Loucy (cell line): ENCODE data around the gene ZNF83.

Source experiments
- H2AFZ ChIP-seq: fragments of 200-600 bp; sonication (generic); 2 replicates; pipeline ENCODE4 v1.6.0; 2016; ENCODE audit warnings: antibody characterized with exemption, mild to moderate bottlenecking, low read length, moderate library complexity
- H3F3A ChIP-seq: fragments of 200-600 bp; 2 replicates; pipeline ENCODE4 v1.6.0; 2016; ENCODE audit warnings: antibody characterized with exemption, low read depth, mild to moderate bottlenecking
- H3K27me3 ChIP-seq: fragments of 200-600 bp; sonication (generic); 2 replicates; pipeline ENCODE4 v1.6.1; 2014; ENCODE audit warnings: low read length, mild to moderate bottlenecking; ENCODE audit not compliant: insufficient read depth, poor library complexity, severe bottlenecking
- H3K36me3 ChIP-seq: fragments of 200-600 bp; sonication (generic); 2 replicates; pipeline ENCODE4 v1.6.1; 2016; ENCODE audit warnings: low read length; ENCODE audit not compliant: insufficient read depth
- H3K4me1 ChIP-seq: fragments of 200-600 bp; sonication (generic); 2 replicates; pipeline ENCODE4 v1.5.1; 2014; ENCODE audit warnings: low read length, mild to moderate bottlenecking; ENCODE audit not compliant: insufficient read depth, poor library complexity, severe bottlenecking
- H3K4me2 ChIP-seq: fragments of 200-600 bp; sonication (generic); 2 replicates; pipeline ENCODE4 v1.6.0; 2014; ENCODE audit warnings: antibody characterized with exemption, low read length, low read depth, mild to moderate bottlenecking; ENCODE audit not compliant: poor library complexity, severe bottlenecking
- H3K4me3 ChIP-seq: fragments of 200-600 bp; sonication (generic); 2 replicates; pipeline ENCODE4 v1.5.1; 2014; ENCODE audit warnings: low read length, mild to moderate bottlenecking, mixed read lengths; ENCODE audit not compliant: poor library complexity, severe bottlenecking
- H3K79me2 ChIP-seq: fragments of 200-600 bp; sonication (generic); 2 replicates; pipeline ENCODE4 v1.6.1; 2014; ENCODE audit warnings: low read length; ENCODE audit not compliant: insufficient read depth
- H3K9ac ChIP-seq: fragments of 200-600 bp; sonication (generic); 2 replicates; pipeline ENCODE4 v1.6.0; 2014; ENCODE audit warnings: mild to moderate bottlenecking, low read depth, low read length, moderate library complexity; ENCODE audit not compliant: poor library complexity, severe bottlenecking
- H3K9me2 ChIP-seq: fragments of 200-600 bp; sonication (generic); replicated peaks from 2 replicates; pipeline ENCODE4 v1.6.1; 2016; ENCODE audit warnings: low read depth, low read length, mixed read lengths
- H3K9me3 ChIP-seq: fragments of 200-600 bp; sonication (generic); 2 replicates; pipeline ENCODE4 v1.6.1; 2014; ENCODE audit warnings: mild to moderate bottlenecking, antibody characterized with exemption, low read length, low read depth; ENCODE audit not compliant: insufficient read depth
- H4K20me1 ChIP-seq: fragments of 200-600 bp; sonication (generic); 2 replicates; pipeline ENCODE4 v1.6.0; 2014; ENCODE audit warnings: antibody characterized with exemption, low read length, mild to moderate bottlenecking; ENCODE audit not compliant: insufficient read depth, poor library complexity, severe bottlenecking
- EZH2phosphoT487 ChIP-seq: fragments of 200-600 bp; IDR thresholded peaks from 2 replicates; pipeline ENCODE4 v1.6.1; 2018; ENCODE audit warnings: antibody characterized with exemption, mild to moderate bottlenecking, moderate library complexity, borderline replicate concordance
- TF ChIP-seq, protein P1 (sequence below): fragments of 200-600 bp; sonication (generic); conservative IDR thresholded peaks from 2 replicates; pipeline ENCODE4 v1.5.1; 2014; ENCODE audit warnings: mild to moderate bottlenecking, antibody characterized with exemption, low read length

Gene ZNF83

DNA sequence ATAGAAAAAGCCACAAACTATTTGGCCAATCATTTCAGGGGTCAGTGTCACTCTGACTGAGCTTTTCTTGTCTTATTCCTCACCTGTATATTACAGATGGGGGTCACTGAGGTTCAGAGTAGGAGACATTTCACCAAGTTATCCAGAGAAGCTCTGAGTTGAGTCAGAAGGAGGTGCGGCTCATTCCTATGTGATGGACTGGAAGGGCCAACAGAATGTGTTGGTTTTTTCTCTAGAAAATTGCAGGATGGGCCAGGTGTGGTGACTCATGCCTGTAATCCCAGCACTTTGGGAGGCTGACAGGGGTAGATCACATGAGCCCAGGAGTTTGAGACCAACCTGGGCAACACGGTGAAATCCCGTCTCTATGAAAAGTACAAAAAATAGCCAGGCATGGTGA is 24.5 kb upstream of the ZNF83 start:
- H3K4me2 ChIP-seq, result no peak overlapping the region
- no peak overlapping the region for H3K4me3 ChIP-seq
- H3K79me2 ChIP-seq, result peaks cover 12% of the 10 kb centered on the region; the same call in 1 of the 2 replicates

GRCh38 chr19:52660981-52661380 is 22.8 kb upstream of the ZNF83 start:
- TF ChIP-seq EZH2phosphoT487, result no peak
- TF ChIP-seq, protein P1, sequence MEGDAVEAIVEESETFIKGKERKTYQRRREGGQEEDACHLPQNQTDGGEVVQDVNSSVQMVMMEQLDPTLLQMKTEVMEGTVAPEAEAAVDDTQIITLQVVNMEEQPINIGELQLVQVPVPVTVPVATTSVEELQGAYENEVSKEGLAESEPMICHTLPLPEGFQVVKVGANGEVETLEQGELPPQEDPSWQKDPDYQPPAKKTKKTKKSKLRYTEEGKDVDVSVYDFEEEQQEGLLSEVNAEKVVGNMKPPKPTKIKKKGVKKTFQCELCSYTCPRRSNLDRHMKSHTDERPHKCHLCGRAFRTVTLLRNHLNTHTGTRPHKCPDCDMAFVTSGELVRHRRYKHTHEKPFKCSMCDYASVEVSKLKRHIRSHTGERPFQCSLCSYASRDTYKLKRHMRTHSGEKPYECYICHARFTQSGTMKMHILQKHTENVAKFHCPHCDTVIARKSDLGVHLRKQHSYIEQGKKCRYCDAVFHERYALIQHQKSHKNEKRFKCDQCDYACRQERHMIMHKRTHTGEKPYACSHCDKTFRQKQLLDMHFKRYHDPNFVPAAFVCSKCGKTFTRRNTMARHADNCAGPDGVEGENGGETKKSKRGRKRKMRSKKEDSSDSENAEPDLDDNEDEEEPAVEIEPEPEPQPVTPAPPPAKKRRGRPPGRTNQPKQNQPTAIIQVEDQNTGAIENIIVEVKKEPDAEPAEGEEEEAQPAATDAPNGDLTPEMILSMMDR, result no peak
- peaks cover 42% of the 10 kb centered on the region; the same call in 1 of the 2 replicates for H3K36me3 ChIP-seq

More for the DNA sequence above, 24.5 kb upstream of the ZNF83 start:
- Histone ChIP-seq H3K27me3 (no peaks in the 10 kb centered on the region), H3K9me2 (no peaks in the 10 kb centered on the region), H3K9me3 (no peaks in the 10 kb centered on the region), H3K9ac (no peak overlapping the region), H3F3A (no peaks in the 10 kb centered on the region), H2AFZ (no peak overlapping the region), H4K20me1 (no peaks in the 10 kb centered on the region), H3K4me1 (no peaks in the 10 kb centered on the region), H3K36me3 (peaks cover 35% of the 10 kb centered on the region; the same call in 1 of the 2 replicates)
- TF ChIP-seq, protein P1, result no peak
- no peak for TF ChIP-seq EZH2phosphoT487

GRCh38 chr19:52659013-52659412 is 20.9 kb upstream of the ZNF83 start:
- no peaks in the 10 kb centered on the region for H3K9me3 ChIP-seq
- H3K4me3 ChIP-seq, result no peak overlapping the region
- H2AFZ ChIP-seq, result no peak overlapping the region
- H3K4me2 ChIP-seq, result no peak overlapping the region
- no peaks in the 10 kb centered on the region for H3F3A ChIP-seq
- H3K36me3 ChIP-seq, result peaks cover 62% of the 10 kb centered on the region; the same call in 1 of the 2 replicates
- no peaks in the 10 kb centered on the region for H3K79me2 ChIP-seq
- no peaks in the 10 kb centered on the region for H3K27me3 ChIP-seq
- H4K20me1 ChIP-seq, result no peaks in the 10 kb centered on the region
- H3K9me2 ChIP-seq, result no peaks in the 10 kb centered on the region
- TF ChIP-seq EZH2phosphoT487, result no peak
- no peak overlapping the region for H3K9ac ChIP-seq
- no peaks in the 10 kb centered on the region for H3K4me1 ChIP-seq

More at GRCh38 chr19:52660981-52661380, 22.8 kb upstream of the ZNF83 start:
- Histone ChIP-seq H3K9ac (no peak overlapping the region), H3K79me2 (peaks cover 12% of the 10 kb centered on the region; the same call in 1 of the 2 replicates), H3K4me2 (no peak overlapping the region), H3K9me3 (no peaks in the 10 kb centered on the region), H3K9me2 (no peaks in the 10 kb centered on the region), H3K4me3 (no peak overlapping the region), H2AFZ (no peak overlapping the region), H3K4me1 (no peaks in the 10 kb centered on the region), H3F3A (no peaks in the 10 kb centered on the region), H4K20me1 (no peaks in the 10 kb centered on the region), H3K27me3 (no peaks in the 10 kb centered on the region)

DNA sequence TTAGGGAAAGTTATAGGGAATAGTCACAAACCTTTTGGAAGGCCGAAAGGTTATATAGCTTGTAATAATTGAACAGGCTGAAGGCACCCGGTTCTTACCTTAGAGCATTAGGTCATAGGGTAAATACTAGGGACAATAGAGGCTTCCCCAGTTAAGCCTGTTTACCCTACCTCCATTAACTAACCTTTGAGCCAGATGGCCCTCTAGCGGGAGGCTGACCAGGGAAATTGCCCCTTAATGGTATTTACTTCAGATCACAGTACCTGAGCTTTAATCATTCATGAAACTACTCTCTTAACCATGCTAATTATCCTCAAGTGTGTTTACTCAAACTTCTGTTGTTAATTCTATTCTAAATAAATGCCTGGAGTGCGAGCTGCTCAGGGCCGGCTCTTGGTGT is 20.4 kb upstream of the ZNF83 start:
- no peak for TF ChIP-seq EZH2phosphoT487
- TF ChIP-seq, protein P1, result no peak
- Histone ChIP-seq H3K4me2 (no peak overlapping the region), H3K79me2 (no peaks in the 10 kb centered on the region), H3K4me1 (no peaks in the 10 kb centered on the region), H3K36me3 (peaks cover 66% of the 10 kb centered on the region; the same call in 1 of the 2 replicates), H3F3A (no peaks in the 10 kb centered on the region), H2AFZ (no peak overlapping the region), H4K20me1 (no peaks in the 10 kb centered on the region), H3K4me3 (no peak overlapping the region), H3K27me3 (no peaks in the 10 kb centered on the region), H3K9me2 (no peaks in the 10 kb centered on the region), H3K9me3 (no peaks in the 10 kb centered on the region), H3K9ac (no peak overlapping the region)
